HG03469 (cell line): ENCODE data around the gene ABCA12.
"Not testable (repeated sequence)": the region's sequence is repeated elsewhere in the genome, so short reads cannot be mapped to it uniquely, and the experiment has no call there.

Experiments used
- ATAC-seq: cut with Tn5 transposase; IDR thresholded peaks from one replicate; pipeline ENCODE4 v1.9.1; 2021; ENCODE audit warnings: mild to moderate bottlenecking, moderate library complexity, moderate number of reproducible peaks; ENCODE audit not compliant: unreplicated experiment

ABCA12 gene, protein sequence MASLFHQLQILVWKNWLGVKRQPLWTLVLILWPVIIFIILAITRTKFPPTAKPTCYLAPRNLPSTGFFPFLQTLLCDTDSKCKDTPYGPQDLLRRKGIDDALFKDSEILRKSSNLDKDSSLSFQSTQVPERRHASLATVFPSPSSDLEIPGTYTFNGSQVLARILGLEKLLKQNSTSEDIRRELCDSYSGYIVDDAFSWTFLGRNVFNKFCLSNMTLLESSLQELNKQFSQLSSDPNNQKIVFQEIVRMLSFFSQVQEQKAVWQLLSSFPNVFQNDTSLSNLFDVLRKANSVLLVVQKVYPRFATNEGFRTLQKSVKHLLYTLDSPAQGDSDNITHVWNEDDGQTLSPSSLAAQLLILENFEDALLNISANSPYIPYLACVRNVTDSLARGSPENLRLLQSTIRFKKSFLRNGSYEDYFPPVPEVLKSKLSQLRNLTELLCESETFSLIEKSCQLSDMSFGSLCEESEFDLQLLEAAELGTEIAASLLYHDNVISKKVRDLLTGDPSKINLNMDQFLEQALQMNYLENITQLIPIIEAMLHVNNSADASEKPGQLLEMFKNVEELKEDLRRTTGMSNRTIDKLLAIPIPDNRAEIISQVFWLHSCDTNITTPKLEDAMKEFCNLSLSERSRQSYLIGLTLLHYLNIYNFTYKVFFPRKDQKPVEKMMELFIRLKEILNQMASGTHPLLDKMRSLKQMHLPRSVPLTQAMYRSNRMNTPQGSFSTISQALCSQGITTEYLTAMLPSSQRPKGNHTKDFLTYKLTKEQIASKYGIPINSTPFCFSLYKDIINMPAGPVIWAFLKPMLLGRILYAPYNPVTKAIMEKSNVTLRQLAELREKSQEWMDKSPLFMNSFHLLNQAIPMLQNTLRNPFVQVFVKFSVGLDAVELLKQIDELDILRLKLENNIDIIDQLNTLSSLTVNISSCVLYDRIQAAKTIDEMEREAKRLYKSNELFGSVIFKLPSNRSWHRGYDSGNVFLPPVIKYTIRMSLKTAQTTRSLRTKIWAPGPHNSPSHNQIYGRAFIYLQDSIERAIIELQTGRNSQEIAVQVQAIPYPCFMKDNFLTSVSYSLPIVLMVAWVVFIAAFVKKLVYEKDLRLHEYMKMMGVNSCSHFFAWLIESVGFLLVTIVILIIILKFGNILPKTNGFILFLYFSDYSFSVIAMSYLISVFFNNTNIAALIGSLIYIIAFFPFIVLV (N-terminal part only)

DNA sequence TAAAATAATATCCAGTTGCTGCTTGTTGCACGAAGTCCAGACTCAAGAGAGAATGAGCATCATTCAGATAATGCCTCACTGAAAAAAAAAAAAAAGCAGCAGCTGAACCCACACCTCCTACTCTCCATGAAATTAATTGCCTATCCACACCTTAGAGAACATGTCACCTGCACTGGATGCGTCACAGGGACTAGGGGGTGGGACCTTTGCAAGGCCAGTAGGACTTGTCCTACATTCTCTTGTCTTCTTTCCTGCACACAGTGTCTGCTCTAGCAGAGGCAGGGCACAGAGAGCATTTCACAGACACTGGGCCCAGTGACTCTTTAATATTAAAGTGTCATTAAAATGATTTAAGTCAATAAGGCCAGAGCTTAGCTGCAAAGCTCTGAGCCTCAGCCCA, at the start of gene ABCA12:
Gene ABCA12, minus strand, starts transcription at position 148 of the 400 bp plus-strand sequence. CDS start 418 bp downstream, outside the sequence.
- ATAC-seq, result no peak

DNA sequence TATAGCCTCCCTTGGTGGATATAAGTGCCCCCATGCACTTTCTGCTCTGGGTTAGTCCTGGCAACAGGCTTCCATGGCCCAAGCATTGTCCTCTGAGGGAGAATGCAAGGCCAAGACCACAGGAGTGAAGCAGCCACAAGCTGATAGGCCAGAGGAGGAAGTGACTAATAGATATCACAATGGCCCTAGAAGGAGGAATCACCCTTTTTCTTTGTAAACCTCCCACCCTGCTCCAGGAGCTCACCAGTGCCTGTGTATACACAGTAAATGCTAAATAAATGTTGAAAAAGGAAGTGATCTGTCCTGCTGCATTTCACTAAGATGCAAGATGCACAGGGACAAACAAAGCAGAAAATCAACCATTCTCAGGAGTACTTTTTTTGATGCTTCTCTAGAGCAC, 49.7 kb upstream of the ABCA12 start:
- ATAC-seq, result no peak

DNA sequence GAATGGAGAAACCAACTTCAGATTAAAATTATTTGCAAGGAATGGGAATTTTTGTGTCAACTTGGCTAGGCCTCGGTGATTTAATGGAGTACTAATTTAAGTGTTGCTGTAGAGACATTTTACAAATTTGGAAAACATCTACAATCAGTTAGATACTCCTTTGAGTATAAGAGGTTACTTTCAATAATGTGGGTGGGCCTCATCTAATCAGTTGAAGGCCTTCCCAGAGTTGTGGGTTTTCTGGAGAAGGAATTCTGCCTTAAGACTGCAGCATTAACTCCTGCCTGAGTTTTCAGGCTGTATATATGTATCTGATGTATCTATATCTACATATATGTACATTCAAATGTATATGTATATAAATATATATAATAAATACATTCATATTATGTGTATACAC, 47.6 kb upstream of the ABCA12 start:
- ATAC-seq, result no peak

DNA sequence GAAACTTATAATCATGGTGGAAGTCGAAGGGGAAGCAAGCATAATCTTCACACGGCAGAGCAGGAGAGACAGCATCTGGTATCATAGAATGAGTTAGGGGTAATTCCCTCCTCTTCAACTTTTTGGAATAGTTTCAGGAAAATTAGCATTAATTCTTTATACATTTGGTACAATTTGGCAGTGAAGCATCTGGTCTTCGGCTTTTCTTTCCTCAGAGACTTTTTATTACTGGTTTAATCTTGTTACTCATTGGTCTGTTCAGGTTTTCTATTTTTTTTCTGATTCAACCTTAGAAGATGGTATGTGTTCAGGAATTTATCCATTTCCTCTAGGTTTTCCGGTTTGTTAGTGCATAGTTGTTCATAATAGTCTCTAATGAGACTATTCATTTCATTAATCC, 39.7 kb upstream of the ABCA12 start:
- no peak for ATAC-seq

DNA sequence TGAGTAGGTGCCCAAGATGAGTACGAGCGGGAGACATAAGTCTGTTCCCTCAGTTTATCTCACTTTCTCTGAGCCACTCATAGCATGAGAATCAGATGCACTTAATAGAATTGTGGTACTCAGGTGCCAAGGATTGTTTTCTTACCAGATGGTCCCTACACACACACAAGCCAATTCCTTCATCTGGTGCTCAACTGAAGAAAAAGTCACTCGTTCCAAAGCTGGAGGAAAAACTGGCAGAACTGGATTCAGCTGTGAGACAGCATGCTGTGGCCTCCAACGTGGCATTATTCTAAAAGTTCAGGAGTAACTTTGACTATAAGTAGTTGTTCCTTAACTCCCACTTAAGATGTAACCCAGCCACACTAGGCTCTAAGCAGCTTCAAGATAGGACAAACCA, 33.4 kb upstream of the ABCA12 start:
- no peak for ATAC-seq

DNA sequence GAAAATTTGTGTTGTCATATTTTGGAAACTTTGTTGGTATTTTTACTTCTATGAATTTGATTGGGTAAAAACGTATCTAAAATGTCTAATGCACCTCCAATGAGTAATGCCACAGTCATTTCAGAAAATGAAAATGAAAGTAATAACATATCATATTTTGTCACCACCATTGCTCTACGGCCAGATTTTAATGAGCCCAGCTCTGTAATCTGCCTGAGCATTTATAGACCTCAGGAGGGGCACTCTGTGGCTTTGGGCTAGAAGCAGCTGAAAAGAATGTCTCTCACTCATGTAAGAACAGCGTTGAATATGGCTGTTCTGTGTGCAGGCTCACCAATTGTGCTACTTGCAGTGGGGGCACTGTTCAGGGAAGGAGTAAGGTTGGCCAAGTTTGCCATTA, 32.7 kb upstream of the ABCA12 start:
- peak; percentile 79 for ATAC-seq

DNA sequence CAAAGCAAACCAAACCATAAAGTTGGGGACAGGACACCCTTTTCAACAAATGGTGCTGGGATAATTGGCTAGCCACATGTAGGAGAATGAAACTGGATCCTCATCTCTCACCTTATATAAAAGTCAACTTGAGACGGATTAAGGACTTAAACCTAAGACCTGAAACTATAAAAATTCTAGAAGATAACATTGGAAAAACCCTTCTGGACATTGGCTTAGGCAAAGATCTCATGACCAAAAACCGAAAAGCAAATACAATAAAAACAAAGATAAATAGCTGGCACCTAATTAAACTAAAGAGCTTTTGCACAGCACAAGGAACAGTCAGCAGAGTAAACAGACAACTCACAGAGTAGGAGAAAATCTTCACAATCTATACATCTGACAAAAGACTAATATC, 28.1 kb upstream of the ABCA12 start:
- not testable (repeated sequence) for ATAC-seq

DNA sequence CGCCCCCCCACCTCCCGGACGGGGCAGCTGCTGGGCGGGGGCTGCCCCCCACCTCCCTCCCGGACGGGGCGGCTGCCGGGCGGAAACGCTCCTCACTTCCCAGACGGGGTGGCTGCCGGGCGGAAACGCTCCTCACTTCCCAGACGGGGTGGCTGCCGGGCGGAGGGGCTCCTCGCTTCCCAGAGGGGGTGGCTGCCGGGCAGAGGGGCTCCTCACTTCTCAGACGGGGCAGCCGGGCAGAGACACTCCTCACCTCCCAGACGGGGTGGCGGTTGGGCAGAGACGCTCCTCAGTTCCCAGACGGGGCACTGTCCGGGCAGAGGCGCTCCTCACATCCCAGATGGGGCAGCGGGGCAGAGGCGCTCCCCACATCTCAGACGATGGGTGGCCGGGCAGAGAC, 24.9 kb upstream of the ABCA12 start:
- not testable (repeated sequence) for ATAC-seq

DNA sequence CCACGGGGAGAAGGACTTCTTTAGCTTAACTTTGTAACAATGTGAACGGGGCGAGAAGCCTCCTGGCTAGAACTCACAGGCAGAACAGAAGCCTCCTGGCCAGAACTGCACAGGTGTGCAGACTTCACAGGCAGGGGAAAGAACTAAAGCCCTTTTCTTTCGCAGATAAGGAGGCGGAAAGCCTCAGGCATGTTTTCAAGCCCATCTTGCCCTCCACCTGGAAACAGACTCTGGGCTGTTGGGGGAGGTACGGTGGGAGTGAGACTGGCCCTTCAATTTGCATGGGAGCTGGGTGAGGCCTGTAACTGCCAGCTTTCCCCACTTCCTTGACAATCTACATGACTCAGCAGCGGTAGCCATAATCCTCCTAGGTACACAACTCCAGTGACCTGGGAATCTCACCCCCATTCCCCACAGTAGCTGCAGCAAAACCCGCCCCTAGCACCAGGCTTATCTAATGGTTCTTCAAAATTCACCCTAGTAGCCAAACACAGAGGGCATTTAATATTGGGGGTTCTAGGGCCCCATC, 22.9 kb upstream of the ABCA12 start:
- ATAC-seq, result no peak

DNA sequence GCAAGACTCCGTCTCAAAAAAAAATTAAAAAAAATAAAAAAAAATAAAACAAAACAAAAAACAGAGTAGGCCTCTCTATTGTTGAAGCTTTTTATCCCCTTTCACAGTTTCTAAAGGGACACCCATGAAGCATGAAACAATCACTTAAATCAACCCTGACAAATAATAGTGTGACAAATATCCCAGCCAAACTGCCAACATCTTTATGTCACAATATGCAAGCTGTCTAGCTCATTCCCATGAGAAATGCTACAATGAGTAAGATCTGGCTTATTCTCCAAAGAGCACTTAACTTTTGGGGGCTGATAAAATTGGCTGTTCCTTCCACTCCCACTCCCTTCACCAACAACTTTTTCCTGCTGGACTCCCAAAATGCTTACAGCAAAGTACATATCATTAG, 21.7 kb upstream of the ABCA12 start:
- no peak for ATAC-seq

DNA sequence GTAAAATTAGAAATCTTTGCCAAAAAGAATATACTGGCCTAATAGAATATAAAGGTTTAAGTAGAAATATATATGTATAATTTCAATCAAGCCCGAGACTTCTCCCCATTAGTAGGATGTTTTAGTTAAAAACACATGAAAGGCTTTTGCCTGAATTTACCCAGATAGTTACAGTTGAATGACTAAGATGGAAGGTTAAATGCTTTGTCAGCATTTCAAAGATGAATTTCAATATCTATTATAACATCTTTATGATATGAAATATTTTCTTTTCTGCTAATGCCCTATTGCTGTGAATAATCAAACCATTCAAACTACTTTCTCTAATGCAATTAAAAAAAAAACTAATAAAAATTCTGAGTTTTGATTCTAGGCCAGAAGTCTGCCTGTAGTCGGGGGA, 18.0 kb upstream of the ABCA12 start:
- no peak for ATAC-seq

DNA sequence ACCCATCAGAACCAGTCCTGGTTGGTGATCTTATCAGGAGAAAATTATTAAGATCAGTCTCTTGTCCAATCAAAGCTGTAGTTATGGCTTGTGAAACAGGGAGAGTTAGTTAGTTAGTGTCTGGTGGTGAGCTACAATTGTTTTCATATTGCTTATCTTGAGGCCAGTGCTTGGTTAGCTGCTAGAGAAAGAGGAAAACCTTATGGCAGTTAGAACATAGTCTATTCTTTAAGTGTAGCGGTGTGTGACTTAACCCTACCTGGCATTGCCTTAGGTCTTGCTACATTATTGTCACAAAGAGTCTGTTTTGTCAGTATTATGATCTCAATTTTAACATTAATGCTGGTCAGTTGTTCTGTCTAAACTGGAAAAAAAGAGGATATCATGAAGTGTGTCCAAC, 11.5 kb upstream of the ABCA12 start:
- no peak for ATAC-seq

DNA sequence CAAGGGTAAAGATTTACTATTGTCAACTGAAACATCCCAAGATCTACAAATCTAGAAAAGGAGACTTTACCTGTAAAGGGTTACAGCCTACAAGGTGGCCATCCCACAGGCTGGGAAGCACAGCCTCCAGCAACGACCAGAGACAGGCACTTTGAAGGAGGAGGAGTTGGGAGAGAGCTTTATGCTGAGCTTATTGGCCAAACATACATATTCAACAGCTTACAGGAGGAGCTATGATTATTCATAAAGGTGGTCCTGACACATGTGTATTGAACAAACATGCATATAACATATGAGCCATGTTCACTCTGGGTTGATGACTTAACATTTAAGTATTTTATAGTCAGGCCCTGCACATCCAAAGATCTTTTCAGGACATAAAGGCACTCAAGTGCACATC, 11.1 kb upstream of the ABCA12 start:
- ATAC-seq, result no peak

DNA sequence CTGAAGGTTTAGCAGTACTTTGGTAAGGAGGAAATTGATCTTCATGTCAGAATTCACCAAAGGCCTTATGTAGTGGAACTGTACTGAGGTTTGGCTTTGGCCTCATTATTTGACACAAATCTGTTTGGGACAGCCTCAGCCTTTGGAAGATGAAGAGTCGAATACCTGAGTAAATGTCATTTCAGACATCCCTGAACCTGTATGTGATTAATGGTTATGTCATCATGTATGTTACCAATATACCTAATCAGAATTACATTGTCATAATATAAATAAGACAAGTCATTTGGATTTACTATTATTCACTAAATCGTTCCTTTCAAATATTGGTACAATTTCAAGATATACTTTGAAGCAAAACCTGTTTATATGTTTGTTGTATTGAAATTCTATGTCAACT, 10.6 kb upstream of the ABCA12 start:
- ATAC-seq, result no peak

DNA sequence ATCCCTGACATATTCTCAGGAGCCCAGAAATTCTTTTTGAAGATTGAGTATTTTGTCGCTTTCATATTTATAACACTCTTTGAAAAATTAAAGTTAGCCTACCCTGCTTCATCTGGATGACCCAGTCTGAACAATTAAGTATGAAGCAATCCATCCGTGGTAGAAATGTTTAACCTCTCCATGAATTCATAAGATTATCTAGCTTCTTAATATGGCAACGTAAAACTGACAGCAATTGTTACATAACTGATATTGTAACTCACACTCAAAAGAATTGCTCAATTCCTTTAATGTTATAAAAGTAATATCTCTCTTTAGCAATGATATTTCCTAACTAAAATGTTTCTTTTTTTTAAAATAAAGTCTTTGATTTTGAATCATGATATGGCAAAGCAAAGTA, 7.2 kb upstream of the ABCA12 start:
- no peak for ATAC-seq

DNA sequence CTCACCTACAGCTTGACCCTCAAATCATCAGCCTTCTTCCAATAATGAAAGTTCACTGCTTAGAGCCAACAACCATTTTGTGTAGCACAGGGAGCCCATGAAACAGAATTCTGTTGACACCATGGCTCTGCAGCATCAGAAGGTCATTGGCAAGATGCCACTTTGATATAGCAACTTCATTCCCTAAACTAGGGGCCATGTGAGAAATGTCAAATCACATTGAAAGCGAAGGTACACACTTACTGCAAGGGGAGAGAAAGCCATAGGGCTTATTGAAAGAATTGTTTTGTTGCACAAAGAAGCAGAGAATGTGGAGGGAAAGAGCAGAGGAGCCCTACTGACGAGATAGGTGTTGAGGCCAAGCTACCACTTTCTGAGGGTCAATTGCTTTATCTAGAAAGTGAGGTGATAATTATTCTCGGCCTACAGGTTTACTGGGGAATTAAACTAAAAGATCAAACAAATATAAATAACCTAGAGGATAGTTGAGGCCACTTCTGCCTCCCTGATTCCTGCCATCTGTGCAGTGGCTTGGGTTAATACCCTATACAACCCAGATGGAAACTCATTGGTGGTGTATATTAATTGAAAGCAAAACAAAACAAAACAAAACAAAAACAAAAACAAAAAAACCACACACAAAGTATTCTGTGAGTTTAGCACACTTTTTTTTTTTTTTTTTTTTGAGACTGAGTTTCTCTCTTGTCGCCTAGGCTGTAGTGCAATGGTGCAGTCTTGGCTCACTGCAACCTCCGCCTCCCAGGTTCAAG, 5.9 kb upstream of the ABCA12 start:
- no peak for ATAC-seq

DNA sequence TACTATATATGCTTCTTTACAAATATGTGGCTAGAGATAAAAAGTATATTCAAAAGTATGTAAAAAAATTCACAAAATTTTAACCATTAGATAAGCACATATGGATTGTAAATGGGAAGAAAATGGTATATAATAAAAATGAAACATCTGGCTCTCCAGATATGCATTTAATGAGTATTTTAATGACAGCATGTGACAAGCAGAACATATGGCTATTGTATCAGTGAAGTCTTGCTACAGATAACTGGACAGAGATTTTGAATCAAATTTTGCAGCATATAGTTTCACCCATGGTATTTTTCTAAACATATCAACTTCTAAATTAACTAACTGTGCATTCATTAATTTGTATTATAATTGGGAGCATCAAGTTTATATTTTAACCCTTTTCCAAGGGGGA, 5.0 kb upstream of the ABCA12 start:
- no peak for ATAC-seq

DNA sequence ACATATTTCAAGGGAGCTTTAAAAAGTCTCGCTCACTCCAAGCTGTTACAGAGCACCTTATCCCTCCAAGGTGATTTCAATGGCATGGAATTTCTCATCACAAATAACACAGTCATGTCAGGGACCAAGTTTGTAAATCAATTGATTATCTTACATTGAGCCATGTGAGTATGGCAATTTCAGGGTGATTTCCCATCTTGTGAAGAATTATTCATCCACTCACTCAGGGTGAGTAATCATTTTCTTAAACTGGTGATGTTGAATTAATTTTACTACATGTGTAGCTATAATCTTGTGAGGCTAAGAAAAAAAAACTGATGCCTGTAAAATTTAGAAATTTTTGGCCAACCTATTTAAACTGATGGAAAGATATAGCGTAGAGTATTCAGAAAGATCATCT, 3.3 kb upstream of the ABCA12 start:
- ATAC-seq, result no peak

DNA sequence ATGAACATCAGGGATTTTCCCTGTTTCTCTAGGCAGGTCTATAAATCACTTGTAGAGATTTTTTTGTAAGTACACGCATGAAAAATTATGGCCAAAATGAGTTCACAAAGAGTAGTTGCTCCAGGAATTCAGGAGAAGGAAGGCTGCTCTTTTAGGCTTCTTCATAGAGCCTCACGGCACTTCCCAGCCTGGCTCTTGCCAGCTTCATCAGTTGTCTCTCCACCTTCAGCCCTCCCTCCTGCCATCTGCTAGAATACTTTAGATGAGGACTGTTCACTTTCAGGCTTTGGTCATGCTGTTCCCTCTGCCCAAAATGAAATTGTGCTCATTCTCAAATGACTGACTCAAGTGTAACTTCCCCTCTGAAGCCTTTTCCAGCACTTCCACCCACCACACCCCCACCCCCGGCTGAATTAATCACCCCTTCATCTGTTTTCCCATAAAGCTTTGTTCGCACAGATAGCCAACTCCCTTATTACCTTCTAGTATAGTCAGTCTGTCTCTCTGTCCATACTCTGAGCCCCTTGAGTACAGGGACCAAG, 1.8 kb upstream of the ABCA12 start:
- ATAC-seq, result no peak

DNA sequence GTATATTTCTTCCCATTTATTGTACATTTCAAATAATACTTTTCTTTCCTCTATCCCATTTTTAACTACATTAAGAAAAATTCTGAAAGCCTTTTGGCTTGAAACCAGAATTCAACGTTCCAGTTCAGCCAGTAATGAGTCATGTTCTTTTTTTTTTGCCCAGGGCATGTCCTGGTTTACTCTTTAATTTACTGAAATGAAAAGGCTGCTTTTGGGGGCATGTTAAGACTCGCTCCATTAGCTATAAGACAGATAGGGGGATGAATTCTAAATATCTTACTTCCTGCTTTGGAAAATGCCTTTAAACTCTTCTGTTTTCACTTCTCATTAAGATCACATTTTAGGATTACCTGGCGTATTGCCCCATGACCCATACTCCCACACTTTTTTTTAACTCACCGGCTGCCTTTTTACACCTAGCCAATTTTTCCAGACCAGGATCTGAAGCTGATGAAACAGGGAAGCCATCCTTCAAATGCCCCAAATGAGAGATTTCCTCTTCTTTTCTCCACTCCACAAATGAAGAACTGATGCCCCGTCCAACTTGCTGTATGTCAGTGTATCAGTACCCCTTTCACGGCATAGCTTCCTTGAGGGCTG, 585 bp downstream of the ABCA12 start:
- no peak for ATAC-seq
